Kidney epithelial cell (primary cell): ENCODE measurements around the gene CCHCR1. TPM values are rescaled to one million over a fixed set of nuclear protein-coding genes. Genes with fewer than 3 reads are reported as not detected.
"Not testable (repeated sequence)": the region's sequence is repeated elsewhere in the genome, so short reads cannot be mapped to it uniquely, and the experiment has no call there.

Source experiments
- DNase-seq: peaks from one replicate; pipeline ENCODE4 v3.0.0-alpha.2; 2010; ENCODE audit warnings: low read depth
- H3K27me3 ChIP-seq: 2 replicates; pipeline ENCODE4 v1.6.0; 2011; ENCODE audit warnings: low read length; ENCODE audit not compliant: control insufficient read depth, insufficient read depth
- H3K36me3 ChIP-seq: 2 replicates; pipeline ENCODE4 v1.5.1; 2011; ENCODE audit warnings: low read length; ENCODE audit not compliant: control insufficient read depth, insufficient read depth
- H3K4me3 ChIP-seq: 2 replicates; pipeline ENCODE4 v1.5.1; 2011; ENCODE audit warnings: low read depth, mild to moderate bottlenecking, control low read depth, low read length
- CTCF ChIP-seq: IDR thresholded peaks from 2 replicates; pipeline ENCODE4 v1.5.1; 2011; ENCODE audit warnings: mild to moderate bottlenecking, moderate library complexity, low read length, control low read depth, inconsistent platforms; ENCODE audit not compliant: insufficient read depth, poor library complexity, severe bottlenecking
- total RNA-seq: library from RNA; depleted of rRNA; stranded (reverse); fragments of >200 nt; gene quantifications from 2 replicates; pipeline ENCODE4 v1.2.3, GENCODE V29; 2015

Gene CCHCR1
- total RNA-seq, 1 donor from 2014 or later = 20.2 TPM

- TF ChIP-seq CTCF = no peak
- no peak for DNase-seq
- Histone ChIP-seq H3K36me3 (no peaks in the 10 kb centered on the region), H3K4me3 (peak overlapping the region; percentile 76), H3K27me3 (no peaks in the 10 kb centered on the region)
Measured at GRCh38 chr6:31197559-31198305, 40.1 kb upstream of the CCHCR1 start.

- H3K4me3 ChIP-seq, H3K36me3 ChIP-seq, H3K27me3 ChIP-seq, DNase-seq: not testable (repeated sequence)
Measured at GRCh38 chr6:31196251-31197022, 38.8 kb upstream of the CCHCR1 start.

- DNase-seq, H3K4me3 ChIP-seq, H3K36me3 ChIP-seq, H3K27me3 ChIP-seq: not testable (repeated sequence)
Measured at GRCh38 chr6:31195308-31195979, 37.8 kb upstream of the CCHCR1 start.

- no peak for TF ChIP-seq CTCF
- H3K27me3 ChIP-seq = no peaks in the 10 kb centered on the region
- H3K36me3 ChIP-seq = no peaks in the 10 kb centered on the region
- DNase-seq = no peak
- no peak overlapping the region for H3K4me3 ChIP-seq
Measured at GRCh38 chr6:31194061-31194834, 36.6 kb upstream of the CCHCR1 start.

GRCh38 chr6:31193206-31193605, 35.6 kb upstream of the CCHCR1 start:
- H3K36me3 ChIP-seq = no peaks in the 10 kb centered on the region
- TF ChIP-seq CTCF = no peak
- H3K27me3 ChIP-seq = no peaks in the 10 kb centered on the region
- no peak for DNase-seq
- no peak overlapping the region for H3K4me3 ChIP-seq

- not testable (repeated sequence) for H3K27me3 ChIP-seq, H3K4me3 ChIP-seq, H3K36me3 ChIP-seq, DNase-seq
- TF ChIP-seq CTCF = peak; percentile 70
Measured at GRCh38 chr6:31192431-31193105, 35.0 kb upstream of the CCHCR1 start.
